ENCODE measurements around the gene RAD51B.
"Not testable (repeated sequence)": the region's sequence is repeated elsewhere in the genome, so short reads cannot be mapped to it uniquely, and the experiment has no call there.

The RAD51B gene

GRCh38 chr14:68686205-68686465 lies 866.6 kb downstream of the RAD51B start:
- no peak for DNase-seq

DNA sequence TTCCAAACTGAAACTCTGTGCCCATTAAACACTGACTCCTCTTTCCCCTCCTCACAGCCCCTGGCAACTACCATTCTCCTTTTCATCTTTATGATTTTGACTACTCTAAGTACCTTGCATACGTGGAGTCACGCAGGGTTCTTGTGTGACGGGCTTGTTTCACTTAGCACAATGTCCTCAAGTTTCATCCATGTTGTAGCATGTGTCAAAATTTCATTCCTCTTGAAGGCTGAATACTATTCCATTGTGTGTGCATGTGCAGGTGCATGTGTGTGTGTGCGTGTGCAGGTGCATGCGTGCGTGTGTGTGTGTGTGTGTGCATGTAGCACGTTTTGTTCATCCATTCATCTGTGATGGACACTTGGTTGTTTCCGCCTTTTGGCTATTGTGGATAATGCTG lies 867.1 kb downstream of the RAD51B start:
- no peak for DNase-seq

DNA sequence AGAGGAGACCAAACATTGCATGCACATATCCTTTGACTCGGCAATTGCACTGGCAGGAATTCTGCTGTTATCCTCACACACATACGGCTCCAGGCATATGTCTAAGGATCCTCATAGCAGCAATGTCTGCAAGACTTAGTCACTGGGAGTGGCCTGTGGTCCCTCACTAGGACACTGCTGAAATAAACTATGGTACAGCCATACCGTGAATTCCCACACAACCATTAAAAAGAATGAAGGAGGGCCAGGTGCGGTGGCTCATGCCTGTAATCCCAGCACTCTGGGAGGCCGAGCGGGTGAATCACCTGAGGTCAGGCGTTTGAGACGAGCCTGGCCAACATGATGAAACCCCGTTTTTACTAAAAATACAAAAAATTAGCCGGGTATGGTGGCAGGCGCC lies 868.2 kb downstream of the RAD51B start:
- DNase-seq = no peak

GRCh38 chr14:68688872-68689371 lies 869.3 kb downstream of the RAD51B start:
- no peak for DNase-seq

- no peak for DNase-seq
Observed at GRCh38 chr14:68689511-68689910, 869.9 kb downstream of the RAD51B start.

- DNase-seq = no peak
Observed at GRCh38 chr14:68690089-68690958, 870.7 kb downstream of the RAD51B start.

DNA sequence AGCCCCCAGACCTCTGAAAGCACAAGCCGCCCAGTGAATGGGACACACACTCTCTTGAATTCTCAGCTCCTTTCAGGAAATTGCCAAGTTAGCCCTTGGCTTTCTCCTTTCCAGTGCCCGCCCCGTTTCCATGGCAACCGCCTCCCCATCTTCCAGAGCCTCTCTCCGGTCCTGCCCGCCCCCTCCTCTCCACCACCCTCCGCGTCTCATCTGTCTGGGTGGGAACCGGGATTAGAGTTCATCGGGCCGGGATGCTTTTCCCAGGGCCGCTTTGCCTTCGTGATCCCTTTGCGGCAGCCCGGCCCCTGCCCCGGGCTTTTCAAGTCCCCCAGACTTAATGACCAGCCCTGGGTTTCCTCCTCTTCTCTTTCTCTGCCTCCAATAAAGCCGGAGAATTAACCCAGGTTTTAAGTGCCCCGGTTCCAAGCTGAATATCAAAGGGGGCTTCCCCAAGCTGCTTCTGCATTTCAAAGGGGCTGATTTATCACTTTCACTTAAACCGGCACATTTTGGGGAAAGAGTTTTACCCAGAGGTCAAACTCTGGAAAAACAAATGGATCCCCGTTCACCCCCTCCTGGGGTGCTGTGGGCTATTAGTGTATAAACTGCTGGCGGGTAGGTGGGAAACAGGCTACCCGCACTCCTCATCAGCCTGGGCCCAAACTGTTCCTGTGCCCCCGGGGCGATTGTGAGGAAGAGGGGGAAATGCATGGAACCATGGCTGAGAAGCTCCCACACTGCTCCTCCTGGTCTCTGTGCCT lies 871.6 kb downstream of the RAD51B start:
- DNase-seq = no peak

DNA sequence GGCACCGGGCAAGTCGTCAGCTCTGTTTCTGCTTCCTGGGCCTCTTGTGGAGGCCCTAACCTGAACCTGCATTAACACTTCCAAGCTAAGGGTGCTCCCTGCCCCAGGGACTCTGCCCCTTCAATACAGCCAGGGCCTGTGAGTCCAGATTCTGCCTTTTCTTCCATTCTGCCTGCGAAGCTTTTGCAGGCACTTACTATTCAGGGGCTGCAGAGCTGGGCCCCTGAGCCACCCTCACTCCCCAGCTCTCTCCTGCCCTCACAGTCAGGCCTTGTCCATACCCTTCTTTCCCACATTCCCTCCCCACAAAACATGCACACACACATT lies 872.2 kb downstream of the RAD51B start:
- no peak for DNase-seq

- no peak for DNase-seq
Observed at GRCh38 chr14:68692216-68692615, 872.6 kb downstream of the RAD51B start.

- DNase-seq = no peak
Observed at GRCh38 chr14:68692916-68693771, 873.6 kb downstream of the RAD51B start.

- no peak for DNase-seq
Observed at GRCh38 chr14:68693926-68694325, 874.3 kb downstream of the RAD51B start.

DNA sequence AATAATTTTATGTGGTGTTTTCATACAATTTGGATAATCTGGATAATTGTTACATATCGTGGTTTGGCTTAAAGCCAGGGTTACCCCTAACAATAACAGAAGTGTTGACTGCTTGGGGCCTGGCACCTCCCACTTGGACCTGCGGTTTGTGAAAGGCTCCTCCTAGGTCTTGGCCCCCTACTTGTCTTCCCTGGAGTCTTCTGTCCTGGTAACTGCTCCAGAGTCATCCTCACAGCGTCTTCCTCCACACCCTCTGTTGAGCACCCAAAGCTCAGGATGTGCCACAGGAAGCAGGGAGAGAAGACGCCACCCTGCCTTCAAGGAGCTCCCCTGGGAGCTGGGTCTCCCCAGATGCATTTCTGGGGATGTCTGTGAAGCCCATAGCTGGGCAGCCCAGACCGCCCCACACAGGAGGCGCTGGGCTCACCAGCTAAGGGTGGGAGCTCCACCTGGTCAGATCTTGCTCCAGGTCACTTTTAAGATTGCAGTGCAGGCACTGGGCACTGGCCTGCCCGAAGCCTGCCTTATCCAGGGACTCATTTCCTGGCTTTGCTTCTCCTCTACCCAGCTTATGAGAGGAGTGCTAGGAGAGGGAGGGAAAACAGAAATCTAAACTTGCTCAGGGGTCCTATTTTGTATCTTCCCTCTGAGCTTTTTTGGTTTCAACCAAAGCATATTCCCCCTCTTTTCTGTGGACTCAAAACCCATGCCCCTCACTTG lies 875.1 kb downstream of the RAD51B start:
- DNase-seq = no peak

DNA sequence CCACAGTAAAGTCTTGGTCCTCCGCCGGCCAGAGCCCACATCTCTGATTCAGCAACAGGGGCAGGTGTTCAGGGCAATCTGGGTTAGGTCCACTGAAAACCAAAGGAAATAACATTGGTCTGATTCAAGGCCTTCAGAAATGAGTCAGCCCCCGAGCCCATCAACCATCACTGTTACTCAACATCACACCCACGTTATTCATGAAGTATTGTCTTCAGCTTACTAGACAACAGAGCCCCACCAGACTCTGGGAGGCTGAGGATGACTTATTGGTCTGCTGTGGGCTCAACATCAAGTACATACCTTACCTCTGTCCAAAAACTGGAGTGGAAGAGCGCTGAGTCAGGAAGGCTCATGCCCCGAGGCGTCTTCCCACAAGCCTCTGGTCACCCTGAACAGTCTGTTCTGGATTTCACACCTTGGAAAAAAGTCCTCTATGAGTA lies 875.8 kb downstream of the RAD51B start:
- no peak for DNase-seq

DNA sequence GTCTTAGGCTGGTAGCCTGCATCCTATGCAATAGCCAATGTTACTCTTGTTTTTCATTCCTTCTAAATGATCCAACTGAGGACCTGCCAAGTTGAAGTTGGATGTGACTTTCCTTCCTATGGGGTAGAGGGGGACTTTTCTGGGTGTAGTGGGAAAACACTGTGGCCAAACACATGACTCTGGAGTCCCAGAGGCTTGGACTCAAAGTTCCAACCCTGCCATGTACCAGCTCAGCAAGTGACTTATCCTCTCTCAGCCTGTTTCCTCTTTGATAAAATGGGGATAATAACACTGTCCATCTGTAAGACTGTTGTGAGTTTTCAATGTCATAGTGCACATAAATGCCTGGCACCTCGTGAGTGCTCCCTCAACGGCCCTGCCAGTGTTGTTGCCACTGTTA lies 876.3 kb downstream of the RAD51B start:
- DNase-seq = no peak

DNA sequence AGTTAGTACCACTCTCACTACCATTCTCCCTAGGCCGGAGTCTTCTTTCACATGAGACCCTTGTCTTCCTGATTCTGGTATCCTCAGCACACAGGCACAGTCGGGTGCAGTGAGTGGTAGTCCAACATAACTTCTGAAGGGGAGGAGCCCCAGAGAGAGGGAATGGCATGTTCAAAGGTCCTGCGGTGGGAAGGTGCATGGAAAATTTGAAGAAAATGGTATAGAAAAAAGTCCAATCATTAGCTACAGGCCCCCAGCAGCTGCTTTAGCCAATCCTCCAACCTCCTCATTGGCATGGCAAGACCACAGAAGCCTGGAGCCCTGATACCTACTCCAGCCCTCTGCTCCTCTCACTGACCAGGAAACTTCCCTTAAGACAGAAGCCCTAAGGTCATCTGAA lies 876.7 kb downstream of the RAD51B start:
- no peak for DNase-seq

- no peak for DNase-seq
Observed at GRCh38 chr14:68696721-68697495, 877.3 kb downstream of the RAD51B start.

GRCh38 chr14:68698773-68699172 lies 879.2 kb downstream of the RAD51B start:
- not testable (repeated sequence) for DNase-seq

DNA sequence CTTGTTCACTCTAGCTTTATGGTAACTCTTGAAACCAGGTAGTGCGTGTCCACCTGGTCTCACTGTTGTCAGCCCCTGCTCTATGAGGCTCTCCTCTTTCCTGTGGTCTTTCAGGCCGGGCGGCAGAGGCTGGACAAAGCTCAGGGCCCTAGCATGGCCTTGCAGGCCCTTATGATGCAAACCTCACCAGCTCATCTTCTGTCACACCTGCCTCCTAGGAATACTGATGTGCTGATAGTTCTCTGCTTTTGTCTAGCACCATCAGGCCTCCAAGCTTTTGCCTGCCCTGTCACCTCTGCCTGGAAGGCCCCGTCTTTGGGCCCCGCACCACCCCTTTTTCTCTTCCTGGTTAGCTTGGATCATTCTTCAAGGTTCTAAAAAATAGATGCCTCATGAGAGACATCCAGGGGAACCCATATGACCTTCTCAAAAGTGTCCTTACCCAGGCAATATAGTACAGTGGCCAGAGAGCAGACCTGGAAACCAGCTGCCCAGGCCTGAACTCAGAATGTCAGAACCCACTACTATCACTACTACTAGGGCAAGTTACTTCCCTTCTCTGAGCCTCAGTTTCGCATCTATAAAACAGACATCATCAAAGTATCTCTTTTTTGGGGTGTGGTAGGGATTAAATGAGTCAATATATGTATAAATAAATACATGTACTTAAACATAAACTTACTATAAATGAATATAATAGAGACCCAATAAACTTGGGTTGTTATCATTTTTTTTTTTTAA lies 881.6 kb downstream of the RAD51B start:
- no peak for DNase-seq

DNA sequence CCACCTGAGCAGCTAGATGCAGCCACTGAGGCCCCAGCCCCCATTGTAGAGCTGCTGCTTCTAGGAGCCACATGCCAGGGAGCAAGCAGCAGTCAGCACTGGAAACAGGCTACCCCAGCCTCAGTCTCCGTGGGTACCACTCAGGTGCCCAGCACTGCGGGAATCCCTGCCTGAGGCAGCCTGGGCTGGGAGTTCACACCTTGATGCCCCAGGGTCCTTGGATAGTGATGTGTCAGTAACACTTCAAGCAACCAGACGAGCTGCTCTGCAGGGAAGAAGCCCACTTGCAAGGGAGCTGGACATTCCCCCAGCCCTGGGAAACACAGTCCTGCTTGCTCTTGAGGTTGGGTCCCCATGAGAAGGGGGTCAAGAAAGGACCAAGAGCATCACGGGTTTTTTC lies 882.6 kb downstream of the RAD51B start:
- DNase-seq = no peak

DNA sequence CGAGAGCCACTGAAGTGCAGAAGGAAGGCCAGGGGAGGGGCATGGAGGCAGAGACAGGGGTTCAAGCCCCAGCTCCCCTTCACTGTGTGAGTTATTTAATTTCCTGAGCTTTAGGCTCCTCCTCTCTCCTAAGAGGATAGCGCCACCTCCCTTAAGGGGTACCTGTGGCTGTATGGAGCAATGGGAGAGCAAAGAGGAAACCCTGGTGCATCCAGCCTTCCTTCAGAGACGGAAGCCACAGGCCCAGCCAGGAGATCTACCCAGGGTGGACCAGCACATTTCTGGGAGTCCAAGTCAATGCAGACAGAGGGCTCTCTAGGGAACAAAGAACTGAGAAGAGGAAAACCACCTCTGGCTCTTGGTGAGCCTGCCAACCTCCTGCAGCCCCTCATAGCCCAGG lies 883.0 kb downstream of the RAD51B start:
- no peak for DNase-seq

- no peak for DNase-seq
Observed at GRCh38 chr14:68703093-68703492, 883.5 kb downstream of the RAD51B start.

Data from OCI-M1 (cell line).